ENCODE results near the gene RNF31.

RNF31 gene

DNA sequence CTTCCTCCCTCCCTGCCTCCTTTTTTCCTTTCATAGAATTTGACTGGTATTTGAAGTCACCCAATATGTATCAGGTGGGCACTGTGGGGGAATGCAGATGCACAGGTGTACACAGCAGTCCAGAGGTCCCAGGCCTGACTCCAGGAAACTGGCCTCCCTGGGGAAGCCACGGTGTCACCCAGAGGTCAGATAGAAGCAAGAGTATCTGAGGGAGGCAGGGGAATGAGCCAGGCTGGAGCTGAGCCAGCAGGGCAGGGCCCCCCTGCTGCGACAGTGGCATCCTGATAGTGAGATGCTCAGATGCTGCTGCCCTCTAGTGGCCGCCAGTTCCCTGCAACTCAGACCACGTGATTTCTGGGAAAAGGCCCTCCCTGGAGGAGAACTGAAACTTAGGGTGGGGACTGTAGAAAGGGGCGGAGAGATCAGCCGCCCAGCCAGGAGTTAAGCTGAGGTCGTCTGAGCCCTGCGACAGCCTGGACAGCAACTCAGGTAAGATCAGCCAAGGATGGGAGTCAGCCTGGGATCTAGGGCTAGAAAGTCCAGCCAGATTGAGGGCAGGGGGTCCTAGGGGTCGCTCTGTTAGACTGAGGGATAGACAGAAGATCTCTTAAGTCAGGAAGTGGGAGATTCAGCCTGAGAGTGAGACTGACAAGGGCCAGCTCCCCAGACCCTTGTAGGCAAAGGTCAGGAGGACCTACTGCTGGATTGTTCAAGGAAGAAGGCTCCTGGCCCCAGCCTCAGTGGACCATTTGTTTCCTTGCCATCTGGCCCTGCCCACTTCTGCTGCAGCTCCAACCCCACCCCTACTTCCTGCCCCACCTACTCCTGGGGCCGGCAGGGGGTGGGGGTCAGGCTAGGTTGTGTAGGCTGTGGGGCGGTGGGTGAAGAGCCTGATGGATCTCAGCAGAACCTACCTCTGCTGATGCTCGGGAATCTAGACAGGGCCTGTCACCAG, 13.8 kb downstream of the RNF31 start, which contains the start of gene IRF9:
Gene IRF9, plus strand, starts transcription at position 416 of the 955 bp plus-strand sequence. CDS start 880 bp downstream, outside the sequence.
- no peak for FAIRE-seq

DNA sequence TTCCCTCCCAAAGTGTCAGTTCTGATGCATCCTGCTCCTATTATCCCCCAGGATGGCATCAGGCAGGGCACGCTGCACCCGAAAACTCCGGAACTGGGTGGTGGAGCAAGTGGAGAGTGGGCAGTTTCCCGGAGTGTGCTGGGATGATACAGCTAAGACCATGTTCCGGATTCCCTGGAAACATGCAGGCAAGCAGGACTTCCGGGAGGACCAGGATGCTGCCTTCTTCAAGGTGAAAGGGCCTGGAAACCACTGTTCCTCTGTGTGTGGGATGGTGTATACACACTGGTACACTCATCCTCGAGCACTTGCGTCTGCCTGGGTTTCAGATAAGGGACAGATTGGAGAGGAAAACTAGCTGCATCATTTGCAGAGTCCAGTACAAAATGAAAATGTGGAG, 14.8 kb downstream of the RNF31 start:
- no peak for FAIRE-seq

DNA sequence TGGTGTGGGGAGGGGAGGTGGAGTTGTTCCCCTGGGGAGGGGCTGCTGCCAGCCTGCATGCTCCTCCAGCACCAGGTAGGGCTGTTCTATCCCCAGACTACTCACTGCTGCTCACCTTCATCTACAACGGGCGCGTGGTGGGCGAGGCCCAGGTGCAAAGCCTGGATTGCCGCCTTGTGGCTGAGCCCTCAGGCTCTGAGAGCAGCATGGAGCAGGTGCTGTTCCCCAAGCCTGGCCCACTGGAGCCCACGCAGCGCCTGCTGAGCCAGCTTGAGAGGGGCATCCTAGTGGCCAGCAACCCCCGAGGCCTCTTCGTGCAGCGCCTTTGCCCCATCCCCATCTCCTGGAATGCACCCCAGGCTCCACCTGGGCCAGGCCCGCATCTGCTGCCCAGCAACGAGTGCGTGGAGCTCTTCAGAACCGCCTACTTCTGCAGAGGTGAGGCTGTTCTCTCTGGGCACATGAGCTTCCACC, 17.3 kb downstream of the RNF31 start:
- no peak for FAIRE-seq

DNA sequence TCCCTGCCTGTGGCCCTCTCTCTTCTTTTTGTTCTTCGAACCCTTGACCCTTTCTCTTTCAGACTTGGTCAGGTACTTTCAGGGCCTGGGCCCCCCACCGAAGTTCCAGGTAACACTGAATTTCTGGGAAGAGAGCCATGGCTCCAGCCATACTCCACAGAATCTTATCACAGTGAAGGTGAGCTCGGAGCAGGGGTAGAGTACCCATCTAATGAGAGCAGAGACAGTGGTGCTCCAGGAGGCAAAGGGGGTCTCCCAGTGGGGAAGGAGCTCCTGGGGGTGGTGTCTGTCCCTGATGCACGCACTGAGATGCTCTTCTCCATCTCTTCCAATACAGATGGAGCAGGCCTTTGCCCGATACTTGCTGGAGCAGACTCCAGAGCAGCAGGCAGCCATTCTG, 18.5 kb downstream of the RNF31 start:
- no peak for FAIRE-seq

DNA sequence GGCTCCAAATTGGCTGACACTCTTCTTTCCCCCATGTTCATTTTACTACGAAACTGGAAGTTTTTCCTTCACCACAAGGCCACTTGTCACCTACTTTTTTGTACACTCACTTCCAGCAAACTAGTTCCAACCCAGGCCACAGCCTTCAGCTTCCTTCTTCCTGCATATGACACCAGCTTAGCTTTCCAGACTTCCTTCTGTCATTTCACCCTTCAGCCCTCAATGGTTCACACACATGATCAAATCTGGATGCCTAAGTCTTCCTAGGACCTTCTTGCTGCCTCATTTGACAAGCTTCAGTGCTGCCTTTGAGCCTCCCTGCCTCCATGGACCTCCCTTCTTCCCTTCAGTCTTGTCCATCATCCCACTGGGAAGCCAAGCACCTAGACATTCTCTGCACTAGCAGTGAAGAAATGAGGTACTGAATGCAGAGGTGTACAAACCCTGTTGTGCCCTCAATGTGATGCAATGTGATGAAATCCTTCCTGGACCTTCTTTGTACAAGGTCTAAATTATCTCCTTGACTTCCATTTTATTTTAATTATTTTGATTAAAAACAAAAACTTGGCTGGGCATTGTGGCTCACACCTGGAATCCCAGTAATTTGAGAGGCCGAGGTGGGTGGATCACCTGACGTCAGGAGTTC, 20.3 kb downstream of the RNF31 start:
- no peak for FAIRE-seq

DNA sequence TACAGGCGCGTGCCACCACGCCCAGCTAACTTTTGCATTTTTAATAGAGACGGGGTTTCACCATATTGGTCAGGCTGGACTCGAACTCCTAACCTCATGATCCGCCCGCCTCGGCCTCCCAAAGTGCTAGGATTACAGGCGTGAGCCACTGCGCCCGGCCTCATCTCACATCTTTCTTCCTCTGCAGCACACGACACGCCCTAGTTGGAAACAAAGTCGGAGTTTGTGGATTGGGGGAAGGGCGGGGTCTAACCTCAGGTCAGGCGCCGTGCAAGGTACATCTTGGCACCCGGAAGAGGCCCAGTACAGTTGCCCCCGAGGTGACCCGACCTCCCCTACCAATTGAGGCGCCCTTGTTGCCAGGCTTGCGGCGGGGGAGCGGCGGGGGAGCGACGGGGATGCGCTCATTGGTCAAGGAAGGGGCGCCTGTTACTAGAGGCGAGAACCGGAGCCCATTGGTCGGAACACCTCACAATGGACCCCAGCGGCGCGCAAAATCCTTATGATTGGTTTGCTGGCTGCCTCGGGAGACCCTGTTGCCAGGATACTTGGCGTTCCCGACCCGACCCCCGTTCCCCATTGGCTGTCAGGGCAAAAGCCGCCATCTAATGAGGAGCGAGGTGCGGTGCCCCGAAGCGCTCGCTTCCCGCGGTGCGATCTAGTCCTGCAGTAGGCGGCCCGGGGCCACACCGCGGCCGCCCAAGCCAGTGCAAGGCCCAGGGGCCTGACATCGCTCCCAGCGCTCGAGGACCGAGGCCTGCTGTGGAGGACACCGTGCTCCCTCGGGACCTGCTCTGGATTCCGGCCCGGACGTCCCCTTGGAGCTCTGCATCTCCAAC, 24.3 kb downstream of the RNF31 start, which contains the start of gene REC8:
Gene REC8, plus strand, starts transcription at position 659 of the 839 bp plus-strand sequence. CDS start 473 bp downstream, outside the sequence.
- FAIRE-seq: no peak

DNA sequence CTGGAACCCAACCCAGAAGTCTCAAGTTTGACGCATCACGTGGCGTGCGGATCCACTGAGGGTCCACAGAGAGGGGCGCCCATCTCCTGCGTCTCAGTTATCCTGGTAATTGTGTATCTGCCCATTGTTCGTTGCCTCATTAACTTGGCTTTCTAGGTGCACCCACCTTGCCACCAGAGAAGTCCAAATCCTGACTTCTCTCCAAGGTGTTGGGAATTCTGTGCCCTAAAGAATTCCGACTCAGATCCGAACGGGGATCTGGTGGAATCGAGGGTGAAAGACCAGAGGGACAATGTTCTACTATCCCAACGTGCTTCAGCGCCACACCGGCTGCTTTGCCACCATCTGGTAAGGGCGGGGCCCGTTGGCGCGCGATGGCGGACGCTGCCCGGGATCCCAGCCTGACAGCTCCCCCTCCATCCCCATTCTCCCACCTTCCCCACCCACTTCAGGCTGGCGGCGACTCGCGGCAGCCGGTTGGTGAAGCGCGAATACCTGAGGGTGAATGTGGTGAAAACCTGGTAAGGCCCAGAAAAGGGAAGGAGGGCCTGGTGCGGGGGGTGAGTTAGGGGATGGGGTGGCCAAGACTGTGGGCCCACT, 25.1 kb downstream of the RNF31 start:
- no peak for FAIRE-seq

DNA sequence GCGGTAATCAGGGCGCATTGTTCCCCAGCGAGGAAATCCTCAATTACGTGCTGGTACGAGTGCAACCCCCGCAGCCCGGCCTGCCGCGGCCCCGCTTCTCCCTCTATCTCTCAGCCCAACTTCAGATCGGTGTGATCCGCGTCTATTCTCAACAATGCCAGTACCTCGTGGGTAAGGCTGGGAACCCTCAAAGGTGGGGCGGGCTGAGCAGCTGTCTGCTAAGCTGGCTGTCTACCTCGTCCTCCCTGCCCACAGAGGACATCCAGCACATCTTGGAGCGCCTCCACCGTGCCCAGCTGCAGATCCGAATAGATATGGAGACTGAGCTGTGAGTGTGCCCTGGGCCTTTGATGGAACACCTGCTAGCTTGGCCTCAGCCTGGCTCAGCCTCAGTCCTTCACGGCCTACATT, 25.6 kb downstream of the RNF31 start:
- FAIRE-seq: no peak

DNA sequence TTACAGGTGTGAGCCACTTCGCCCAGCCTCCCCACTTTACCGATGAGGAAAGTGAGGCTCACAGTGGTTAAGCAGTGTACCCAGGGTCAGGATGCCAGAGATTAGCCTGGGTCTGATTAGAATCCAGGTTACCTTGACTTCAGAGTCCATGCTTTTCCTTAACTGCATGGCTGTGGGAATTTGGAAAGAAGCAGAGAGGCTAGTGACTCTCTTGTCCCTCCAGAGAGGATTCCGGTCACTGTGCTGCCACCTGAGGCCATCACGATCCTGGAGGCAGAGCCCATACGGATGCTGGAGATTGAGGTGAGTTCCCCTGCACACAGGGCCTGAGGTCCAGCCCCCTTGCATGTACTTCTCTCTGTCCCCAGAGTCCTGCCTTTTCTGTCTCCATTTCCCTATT, 29.3 kb downstream of the RNF31 start:
- no peak for FAIRE-seq

DNA sequence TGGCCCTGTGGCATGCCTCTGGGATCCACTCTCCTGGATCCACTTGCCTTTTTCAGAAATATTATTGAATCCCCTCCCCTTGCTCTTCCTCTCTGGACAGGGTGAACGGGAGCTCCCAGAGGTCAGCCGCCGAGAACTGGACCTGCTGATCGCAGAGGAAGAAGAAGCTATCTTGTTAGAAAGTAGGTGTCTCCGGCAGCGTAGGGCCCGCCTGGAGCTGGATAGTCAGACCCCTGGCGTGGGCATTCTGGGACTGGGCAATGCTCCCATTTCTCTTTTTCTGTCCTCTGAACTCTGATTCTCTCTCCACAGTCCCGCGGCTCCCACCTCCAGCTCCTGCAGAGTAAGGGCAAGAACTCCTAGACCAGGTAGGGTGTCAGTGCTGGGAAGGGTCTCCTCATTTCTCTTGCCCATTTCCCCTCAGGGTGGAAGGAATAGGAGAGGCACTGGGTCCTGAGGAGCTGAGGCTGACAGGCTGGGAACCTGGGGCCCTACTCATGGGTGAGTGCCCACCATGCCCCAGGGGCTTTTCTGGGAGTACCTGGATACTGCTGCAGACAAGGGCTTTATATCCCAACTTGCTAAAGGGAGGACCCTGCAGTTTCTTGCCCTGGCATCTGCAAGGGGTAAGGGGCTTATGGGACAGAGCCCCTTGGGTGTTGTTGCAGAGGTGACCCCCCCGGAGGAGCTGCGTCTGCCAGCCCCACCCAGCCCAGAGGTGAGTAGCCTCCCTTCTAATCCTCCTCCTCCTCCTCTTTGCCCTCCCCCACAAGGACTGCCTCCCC, 29.9 kb downstream of the RNF31 start:
- FAIRE-seq: no peak

DNA sequence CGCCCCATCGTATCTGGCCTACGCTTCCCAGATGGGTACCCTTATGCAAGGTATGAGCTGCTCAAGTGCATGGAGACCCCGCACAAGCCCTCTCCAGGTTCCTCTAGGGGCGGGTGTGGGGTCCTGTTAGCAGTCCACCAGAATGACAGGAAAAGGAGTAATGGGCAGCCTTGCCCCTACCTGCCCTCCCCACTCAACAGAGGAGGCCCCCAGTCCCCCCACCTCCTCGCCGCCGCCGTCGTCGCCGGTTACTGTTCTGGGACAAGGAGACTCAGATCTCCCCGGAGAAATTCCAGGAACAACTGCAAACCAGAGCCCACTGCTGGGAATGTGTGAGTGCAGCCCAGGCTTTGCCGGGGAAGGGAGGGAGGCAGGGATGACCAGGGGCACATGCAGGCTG, 30.6 kb downstream of the RNF31 start:
- no peak for FAIRE-seq

DNA sequence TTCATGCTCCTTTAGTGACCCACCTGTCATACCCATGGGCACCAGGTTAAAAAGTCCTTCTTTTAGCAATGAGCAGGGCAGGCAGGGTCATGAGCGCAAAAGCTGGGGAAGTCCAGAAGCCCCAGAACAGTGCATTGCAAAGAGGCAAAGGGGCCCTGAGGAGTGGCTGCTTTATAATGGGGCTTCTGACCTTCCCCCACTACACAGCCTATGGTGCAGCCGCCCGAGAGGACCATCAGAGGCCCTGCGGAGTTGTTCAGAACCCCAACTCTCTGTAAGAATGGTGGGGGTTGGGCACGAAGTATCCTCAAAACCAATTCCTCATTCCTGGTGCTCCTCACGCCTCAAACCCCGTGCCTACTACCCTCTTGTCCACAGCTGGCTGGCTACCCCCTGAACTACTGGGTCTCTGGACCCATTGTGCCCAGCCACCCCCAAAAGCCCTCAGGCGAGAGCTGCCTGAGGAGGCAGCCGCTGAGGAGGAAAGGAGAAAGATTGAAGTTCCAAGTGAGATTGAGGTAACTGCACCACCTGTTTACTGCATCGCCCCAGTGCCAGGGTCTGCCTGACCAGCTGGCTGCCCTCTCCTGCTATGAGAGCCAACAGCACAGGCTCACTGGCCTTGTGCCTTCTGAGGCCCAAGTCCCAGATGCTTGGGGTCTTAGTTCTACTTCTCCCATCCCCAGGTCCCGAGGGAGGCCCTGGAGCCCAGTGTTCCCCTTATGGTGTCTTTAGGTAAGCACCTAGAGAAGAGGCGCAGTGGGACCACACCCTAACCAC, 31.3 kb downstream of the RNF31 start:
- no peak for FAIRE-seq

DNA sequence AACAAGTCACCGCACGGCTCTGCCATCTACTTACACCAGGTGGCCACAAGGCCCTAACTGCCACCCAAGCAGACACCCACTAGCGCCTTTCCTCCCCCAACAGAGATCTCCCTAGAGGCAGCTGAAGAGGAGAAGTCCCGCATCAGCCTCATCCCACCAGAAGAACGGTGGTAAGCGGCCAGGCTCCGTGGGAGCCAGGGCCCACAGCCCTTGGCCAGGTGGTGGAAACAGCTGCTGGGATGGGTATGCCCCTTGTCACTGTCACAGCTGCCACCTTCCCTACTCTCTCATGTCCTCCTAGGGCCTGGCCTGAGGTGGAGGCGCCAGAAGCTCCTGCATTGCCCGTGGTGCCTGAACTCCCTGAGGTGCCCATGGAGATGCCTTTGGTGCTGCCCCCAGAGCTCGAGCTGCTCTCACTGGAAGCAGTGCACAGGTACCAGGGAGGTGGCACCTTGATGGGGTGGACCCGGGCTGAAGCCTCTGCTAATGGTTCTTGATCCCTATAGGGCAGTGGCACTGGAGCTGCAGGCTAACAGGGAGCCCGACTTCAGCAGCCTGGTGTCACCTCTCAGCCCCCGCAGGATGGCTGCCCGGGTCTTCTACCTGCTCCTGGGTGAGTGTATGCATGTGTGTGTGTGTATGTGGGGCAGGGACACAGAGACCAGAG, 32.1 kb downstream of the RNF31 start:
- no peak for FAIRE-seq

DNA sequence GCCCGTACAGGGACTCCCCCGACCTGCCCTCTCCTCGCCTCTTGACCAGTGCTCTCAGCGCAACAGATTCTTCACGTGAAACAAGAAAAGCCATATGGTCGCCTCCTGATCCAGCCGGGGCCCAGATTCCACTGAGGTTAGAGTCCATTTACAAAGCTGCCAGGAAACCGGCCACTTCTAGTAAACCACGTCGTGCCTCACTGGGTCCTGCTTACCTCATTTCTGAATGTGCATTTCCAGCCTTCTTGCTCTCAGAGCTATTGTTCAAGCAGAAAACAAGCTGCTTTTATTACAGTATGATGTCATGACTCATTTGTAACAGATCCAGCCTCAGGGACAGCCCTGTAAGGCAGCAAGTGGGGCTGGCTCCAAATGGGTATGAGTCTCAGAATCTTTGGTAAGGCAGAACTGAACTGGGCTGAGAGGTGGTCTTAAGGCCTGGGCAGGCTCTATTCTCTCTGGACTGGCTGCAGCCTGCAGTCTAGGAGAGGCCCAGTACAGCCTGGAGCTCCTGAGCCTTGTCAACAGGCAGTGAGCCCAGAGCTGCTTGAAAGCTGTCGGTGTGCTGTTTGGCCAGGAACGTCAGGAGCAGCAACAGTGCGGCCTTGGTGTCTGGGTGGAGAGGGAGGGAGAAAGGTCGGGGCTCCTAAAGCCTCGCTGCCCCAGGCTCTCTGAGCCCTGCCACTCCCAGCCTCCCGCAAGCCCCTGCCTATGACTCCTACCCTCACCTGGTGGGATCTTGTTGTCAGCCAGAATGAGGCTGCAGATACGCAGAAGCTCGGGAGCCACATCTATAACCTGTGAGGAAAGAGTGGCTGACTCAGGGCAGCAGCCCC, 32.9 kb downstream of the RNF31 start:
- FAIRE-seq: no peak

DNA sequence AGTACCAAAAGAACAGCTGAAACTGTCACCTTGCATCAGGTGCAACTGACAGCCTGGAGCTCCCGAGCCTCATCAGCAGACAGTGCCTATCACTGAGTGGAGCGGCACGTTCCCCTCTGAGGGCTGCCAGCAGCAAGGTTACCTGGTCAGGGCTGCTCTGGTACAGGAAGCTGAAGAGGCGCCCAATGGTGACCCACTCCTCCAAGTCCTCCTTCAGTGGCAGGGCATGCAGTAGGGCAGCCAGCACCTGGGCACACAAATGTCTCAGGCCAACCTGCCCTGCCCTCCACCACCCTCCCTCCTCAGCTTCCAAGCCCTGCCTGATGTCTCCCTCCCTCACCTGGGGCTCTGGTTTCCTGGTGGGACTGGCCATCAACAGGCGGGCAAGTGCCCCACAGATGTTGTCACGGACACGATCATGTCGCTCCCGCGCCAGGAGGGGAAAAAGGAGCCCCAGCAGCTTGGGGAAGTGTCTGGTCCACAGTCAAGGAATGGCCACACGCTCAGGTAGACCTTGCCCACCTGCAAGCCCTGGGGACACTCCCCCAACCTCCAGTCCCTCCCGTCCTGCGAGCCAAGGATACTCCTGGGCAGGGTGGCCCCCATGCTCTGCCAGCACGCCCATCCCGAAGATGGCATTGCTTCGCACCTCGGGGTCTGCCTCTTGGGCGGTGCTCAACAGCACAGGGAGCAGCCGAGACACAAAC, 34.2 kb downstream of the RNF31 start:
- FAIRE-seq: no peak

DNA sequence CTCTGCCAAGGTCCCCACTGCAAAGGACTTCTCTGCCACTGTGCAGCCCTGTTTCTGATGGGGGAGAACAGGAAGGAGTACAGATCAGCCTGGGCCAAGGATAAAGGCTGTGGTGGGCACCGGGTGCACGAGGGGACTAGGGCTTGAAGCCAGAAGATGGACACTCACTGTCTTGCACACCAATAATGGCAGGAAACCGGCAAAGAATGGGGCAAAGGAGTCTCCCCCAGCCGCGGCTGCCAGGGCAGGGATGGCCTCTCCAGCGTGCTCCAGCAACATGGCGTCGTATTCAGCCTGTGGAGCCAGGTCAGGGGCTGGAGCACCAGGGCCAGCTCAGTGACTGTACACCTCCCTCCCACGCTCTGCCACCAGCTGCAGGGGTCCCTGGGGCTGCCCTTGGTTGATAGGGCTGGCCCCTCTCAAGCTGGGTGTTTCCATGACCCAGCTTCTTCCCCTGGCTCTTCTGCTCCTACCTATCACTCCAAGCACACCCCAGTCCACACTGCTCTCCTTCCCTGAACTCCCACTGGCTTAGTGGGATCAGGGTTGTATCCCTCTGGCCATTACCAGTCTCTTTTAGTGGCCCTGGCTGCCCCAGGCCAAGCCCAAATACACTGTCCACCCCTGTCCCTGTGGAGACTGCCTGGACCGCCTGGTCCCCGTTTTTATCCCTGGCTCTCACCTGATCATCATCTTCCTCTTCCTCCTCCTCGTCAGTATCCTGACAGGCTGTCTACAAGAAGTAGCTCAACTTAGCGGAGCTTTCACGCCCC, 35.0 kb downstream of the RNF31 start:
- no peak for FAIRE-seq

DNA sequence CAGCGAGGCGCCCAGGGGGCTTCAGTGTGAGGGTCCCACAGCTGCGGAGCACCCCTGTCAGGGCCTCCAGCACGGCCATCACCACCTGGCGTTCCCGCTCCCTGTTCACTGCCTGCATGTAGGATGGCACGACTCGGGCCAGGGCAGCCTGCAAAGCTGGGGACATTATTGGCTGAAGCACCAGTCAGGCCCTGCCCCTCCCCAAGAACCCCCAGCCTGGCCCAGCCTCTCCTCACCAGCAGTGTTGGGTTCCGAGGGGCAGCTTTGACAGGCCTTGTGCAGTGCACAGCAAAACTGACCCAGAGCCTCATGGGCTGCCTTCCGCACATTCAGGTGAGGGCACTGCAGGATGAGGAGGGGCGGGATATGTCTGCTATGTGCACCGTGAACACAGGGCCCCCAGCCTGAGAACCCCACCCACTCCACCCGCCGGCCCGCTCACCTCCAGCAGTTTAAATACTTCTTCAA, 35.8 kb downstream of the RNF31 start:
- FAIRE-seq: no peak
